ENCODE results near the gene ESR2.
"Not testable (repeated sequence)": the region's sequence is repeated elsewhere in the genome, so short reads cannot be mapped to it uniquely, and the experiment has no call there.

ESR2 gene

DNA sequence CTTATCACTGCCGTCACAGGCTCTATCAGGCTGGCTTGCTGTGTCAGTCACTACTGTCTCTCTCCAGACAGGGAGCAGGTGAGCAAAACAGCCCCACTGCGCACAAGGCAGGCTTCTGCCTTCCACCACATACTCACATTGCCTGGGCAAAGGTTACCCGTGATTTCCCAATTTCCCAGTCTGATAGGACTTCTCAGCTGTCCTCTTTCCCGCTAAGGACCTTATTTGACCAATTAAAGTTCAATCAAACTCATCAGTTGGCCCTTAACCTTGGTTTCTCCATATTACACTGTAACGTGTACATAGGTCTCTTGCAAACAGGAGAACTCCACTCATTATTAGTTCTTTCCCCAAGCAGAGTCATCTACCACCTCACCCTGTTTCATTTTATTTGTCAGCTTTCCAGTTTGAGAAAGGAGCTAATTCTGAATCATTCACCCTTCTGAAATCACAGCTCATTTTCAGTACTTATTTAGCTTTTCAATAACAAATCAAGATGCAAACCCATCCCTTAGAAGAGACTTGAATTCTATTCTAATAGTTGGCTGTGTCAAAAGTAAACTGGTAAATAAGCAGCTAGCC is 170.8 kb downstream of the ESR2 start:
- no peak for FAIRE-seq

DNA sequence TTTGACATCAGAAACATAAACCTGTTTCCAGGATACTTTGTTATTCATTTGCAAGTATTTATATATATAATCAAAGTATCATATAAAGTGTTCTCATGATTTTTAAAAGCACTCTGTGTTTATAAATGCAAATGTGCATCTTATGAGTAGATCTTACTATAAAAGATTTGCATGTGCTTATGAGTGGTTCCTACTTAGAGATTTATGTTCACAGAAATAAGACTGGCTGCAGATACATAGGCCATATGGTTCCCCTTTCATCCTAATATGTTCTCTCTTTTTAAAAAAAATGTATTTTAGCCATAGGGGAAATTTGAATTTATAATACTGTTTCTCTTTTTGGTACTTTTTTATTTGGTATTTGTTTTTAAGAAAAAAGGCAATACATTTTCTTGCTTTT is 174.2 kb downstream of the ESR2 start:
- FAIRE-seq: no peak

DNA sequence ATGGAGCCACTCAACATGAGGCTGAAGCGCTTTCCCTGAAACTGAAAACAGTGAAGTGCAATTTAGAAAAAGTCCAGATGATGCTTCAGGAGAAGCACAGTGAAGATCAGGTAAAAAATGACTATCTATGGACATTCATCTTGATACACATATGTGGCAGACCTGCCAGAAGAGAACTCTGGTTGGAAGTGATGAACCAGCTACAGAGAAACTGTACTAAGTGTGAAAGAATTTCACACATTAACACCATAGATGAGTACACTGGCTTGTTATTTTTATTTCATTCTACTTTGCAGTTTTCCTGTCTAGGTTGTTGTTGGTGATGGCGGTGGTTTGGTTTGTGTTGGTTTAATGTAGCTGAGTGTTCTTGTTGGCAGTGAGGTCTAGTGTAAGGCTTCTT is 174.7 kb downstream of the ESR2 start:
- no peak for FAIRE-seq

DNA sequence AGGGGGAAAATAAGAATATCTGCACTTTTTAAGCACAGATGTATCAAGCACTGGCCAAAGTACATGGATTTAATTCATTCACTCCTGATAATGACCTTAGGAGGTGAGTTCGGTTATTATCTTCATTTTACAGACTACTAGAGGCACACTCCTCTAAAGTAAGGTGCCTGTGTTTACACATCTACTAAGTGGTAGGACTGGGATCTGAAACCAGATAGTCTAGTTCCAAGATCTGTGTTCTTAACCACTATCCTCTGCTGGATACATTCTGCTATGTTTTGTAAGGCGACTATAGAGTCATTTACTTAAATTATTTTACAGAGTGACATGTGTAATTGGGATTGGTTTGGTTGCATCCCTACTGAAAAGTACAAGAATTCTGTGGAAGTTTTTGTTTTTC is 175.3 kb downstream of the ESR2 start:
- FAIRE-seq: no peak

DNA sequence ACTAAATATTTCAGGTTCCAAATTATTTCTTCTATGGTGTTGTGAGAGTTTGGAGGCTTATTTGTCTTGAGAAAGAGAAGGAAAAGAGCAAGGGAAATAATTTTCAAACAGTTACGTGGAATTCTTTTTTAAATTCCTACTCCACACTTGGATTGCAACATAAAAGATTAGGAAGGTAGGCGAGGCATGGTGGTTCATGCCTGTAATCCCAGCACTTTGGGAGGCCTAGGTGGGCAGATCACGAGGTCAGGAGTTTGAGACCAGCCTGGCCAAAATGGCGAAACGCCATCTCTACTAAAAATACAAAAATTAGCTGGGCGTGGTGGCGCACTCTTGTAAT is 175.8 kb downstream of the ESR2 start:
- not testable (repeated sequence) for FAIRE-seq

DNA sequence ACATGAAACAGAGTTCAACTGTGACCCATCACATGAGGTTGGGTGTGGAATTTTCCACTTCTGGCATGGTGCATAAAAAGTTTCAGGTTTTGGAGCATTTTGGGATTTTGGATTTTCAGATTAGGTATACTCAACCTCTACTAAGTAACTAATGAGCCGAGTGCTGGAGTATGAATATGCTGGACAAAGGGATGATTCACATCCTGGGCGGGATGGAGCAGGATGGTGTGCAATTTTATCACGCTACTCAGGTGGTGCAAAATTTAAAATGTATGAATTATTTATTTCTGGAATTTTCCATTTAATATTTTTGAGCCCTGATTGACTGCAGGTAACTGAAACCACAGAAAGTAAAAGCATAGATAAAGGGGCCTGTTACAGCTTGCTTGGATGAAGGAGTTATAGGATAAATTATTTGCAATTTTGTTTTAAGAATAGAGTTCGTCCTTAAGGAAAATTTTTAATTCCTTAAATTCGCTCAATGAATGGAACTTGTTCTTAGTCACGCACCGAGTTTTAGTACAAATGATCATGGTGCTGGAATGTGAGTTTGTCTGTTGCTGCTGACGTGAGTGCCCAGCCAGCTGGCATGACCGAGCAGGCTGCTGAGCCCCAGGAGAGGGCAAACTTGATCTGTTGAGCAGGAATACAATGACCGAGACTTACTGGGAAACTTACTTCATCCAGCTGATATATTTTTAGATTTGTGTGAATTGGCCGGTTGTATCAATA is 176.3 kb downstream of the ESR2 start:
- FAIRE-seq: no peak

DNA sequence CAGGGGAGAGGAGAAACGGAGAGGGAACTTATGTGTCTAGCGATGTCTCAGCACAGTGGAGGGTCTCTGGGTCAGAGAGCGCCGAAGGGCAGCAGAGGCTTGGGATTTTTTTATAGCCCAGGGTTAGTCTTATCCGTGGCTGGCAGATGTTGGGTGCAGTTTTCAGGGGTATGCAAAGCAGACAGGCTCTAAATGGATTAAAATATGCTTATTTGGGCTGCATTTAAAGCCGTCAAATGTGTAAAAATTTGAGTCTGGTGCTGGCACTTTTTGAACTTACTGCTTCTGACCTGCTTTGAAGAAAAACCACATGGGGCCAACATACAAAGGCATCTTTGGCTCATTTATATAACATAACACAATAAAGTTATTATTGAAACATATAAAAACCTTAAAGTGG is 178.8 kb downstream of the ESR2 start:
- FAIRE-seq: no peak

DNA sequence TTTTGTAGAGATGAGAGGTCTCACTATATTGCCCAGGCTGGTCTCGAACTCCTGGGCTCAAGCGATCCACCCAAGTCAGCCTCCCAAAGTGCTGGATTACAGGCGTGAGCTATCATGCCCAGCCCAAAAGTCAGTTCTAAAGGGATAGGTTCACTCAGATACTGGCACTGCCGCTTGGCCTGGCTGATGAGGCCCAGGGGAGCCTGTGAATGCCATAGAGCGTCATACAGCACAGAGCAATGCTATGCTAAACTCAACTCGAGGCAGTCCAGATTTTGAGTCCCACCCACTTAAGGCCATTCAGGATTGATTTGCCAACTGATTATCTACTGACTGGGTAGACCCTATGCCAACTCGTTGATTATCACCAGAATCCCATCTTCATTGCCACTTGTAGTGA is 179.4 kb downstream of the ESR2 start:
- no peak for FAIRE-seq

DNA sequence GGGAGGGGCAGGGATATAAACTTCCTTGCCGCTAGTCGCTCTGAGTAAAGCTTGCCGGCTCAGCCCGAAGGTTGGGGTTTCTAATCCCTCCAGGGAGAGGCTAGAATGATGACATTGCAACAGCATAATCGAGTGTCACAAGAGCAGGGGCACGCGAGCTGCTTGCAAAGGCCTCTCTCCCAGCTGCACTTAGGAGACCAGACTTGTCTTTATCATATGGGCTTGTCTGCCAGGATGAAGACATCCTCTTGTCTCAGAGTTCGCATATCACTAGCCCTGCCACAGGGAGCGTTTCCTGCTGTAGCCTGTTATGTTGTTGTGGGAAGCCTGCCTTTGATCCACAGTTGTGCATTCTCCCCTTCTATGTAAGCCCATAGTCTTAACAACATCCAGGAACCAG is 180.0 kb downstream of the ESR2 start:
- no peak for FAIRE-seq

DNA sequence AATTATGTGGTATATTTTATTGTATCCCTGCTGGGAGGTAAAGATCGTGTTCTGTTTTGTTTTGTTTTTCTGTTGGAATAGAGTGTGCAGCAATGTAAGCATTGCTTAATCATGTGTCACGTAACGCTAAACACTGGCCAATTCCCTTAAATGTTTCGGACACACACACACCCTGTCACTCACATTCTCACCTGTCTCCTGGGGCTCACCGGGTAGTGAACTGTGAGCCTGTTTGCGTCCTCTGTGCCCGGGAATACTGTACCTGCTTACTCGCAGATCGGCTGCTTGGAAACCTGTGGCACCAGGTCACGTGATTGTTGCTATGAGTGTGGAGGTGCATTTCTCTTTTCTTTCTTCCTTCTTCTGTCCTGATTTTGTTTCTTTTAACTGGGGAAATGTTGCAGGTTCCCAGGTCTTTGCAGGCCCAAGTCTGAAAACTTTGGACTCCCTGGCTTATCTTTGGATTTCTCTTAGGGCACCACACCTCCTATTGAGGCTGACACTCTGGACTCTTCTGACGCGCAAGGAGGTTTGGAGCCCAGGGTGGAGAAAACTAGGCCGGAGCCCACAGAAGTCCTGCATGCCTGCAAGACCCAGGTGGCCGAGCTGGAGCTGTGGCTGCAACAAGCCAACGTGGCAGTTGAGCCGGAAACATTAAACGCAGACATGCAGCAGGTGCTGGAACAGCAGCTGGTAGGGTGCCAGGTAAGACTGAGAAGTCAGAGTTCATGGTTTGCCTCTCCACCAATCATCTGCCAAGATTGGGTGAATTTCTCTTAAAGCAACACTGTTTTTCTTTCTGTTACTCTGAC is 181.1 kb downstream of the ESR2 start:
- FAIRE-seq: no peak

DNA sequence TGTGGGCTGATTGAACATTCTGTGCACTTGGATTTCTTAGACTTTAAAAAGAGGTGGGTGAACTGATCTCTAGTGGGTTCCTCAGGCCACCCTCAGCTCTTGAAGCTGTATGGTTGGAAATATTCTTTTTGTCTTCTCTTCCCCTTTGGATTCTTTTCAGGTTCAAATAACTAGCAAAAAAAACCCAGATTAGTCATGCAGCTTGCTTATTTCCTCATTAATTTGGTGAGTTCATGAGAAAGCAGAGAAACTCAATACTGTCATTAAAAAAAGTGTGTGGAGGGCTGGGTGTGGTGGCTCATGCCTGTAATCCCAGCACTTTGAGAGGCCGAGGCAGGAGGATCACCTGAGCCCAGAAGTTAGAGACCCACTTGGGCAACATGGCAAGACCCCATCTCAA is 183.4 kb downstream of the ESR2 start:
- FAIRE-seq: no peak

DNA sequence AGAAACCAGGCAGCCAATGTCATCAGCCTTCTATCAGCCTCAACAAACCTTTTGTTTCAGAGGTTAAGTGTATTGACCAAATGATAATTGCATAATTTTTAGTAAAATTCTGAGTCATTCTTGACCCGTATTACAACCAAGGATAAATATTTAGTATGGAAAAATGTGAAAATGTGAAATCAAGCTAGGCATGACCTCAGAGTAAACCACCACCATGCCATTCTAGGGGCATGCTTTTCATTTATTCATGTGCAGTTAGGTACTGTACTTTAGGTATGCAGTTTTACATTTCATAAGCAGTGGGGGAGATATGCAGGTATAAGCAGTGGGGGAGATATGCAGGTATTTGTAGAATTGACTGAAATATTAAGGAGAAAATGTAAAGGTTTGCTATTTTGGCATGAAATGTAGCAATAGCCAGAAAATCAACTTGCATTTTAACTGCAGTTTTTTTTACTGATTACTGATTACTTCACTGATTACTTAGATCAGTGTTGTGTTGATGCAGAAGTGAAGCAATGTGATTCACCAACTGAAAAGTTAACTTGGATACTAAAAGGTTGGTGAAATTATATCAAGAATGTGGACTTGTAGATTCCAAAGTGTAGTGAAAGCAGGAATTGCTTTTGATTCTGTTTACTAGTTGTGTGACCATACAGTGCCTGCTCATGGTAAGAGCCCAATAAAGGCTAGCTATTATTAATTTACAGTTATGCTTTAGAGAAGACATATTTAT is 184.2 kb downstream of the ESR2 start:
- FAIRE-seq: no peak

DNA sequence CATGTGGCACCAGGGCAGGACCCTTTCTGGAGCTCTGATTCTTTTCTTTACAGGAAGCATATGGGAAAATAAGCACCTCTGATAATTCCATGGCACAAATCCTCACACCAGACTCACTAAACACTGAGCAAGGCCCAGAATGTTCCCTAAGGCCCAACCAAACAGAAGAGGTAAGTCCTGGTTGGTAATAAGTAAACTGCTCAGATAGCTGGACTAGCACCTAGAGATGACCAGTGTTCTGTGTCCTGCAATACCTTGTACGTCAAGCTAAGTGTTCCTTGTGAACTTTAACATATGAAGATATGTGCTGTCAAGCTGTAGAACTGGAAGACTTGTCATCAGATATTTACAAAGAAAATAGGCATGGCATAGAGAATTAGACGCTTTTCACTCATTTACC is 186.7 kb downstream of the ESR2 start:
- no peak for FAIRE-seq

DNA sequence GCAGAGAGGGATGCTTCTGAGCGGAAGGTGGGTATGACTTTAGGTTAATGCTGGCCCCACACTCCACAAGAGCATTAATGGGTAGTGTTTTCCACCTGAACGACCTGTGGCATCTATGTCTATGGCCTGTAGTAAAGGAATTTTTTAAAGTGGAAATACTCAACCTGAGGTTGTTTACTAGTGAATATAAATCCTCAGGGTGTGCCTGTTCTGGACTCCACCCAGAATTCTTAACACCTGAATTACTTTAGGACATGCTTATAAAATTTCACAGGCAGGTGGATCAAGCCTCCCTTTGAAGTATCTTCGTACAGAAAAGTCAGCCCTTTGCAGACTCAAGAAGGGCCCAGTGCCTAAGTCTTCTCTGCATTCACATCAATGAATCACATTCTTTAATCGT is 196.1 kb downstream of the ESR2 start:
- FAIRE-seq: no peak

DNA sequence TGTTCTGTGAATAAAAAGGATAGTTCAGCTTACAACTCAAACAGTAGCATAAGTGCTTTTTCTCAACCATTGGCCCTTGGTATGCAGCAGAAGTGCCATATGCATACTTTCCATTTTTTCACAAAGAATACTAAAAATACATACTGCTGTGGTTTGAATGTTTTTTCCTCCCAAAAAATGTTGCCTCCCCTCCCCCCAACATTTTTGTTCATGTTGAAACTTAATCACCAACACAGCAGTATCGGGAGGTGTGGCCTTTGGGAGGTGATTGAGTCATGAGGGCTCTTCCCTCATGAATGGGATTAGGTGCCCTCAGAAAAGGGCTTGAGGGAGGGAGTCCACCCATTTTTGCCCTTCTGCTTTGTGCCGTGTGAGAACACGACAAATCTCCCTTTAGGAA is 198.6 kb downstream of the ESR2 start:
- FAIRE-seq: no peak

DNA sequence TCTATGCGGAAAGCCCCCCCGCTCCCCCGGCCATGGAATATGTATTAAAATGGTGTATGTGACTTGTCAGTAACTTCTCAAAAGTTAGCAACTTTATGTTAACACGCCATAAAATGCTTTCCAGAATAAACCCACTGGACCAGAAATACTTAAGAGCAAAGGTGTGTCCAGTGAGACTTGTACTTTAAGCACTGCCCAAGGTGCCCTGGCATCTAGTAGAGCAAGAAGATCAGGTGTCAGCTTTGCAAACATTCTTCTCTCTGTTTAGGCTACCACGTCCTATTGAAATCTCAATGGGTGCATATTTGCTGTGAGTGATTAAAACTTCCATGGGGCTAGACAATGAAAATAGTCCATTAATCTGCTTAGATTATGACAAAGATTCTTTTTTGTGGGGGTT is 201.2 kb downstream of the ESR2 start:
- no peak for FAIRE-seq

DNA sequence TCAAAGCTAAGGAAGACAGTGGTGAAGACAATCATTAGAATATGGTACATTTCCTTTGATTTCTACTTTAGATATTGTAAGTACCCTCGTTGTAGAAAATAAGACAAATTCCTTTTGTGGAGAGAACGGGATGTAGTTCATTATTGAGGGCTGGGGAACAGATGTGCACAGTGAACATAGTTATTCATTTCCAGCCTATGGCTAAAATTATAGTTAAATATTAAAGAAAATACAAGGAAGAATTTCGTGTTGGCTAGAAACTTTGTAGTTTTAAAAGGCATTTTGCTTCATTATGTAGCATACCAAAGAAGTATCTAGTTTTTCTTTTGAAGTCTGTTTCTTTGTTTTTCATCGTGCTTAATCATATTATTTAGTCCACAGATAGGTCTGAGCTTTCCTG is 201.8 kb downstream of the ESR2 start:
- no peak for FAIRE-seq

DNA sequence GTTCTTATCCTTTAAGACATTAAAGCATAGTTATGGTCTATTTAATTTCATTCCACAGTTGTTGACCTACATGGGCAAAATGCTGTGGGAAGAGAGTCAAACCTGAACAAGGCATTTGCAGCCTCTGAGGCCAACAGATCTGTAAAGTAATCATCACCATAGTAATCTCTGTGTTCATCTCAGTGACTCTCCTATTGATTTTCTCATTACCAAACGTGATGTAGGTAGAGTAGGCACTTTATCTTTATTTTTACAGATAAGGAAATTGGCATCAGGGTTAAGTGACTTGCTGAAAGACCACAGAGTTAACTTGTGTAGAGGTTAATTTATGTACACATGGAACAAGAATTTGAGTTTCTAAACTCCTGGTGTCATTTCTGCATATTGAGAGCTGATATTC is 203.0 kb downstream of the ESR2 start:
- no peak for FAIRE-seq

DNA sequence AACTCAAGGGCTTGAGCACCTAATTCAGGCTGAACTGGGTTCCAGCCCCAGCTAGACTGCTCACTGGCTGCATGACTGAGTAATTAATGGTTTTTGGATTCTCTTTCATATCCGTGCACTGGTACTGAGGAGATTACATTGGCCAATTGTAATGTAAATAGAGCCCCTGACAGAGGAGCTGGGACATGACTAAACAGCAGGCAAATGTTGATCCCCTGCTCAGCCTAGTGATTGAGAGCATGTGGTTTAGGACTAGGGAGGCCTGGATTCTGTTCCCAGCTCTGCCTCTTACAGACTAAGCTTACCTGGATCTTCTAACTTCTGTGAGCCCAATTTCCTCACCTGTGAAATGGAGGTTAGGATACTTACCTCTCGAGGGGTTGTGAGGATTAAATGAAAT is 204.3 kb downstream of the ESR2 start:
- no peak for FAIRE-seq

DNA sequence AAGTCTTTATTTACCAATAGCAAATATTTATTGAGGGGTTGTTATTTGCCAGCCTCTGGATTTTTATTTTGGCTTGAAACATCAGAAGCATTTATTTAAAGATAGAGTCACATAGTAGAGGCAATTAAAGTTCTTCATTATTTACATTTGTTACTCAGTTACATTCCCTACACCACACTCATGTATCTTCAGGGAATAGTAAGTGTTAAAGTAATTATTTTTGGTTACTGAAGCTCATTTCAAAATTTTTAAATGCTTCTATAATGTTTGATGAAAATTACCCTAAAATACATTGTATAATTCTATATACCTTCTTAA is 205.6 kb downstream of the ESR2 start:
- FAIRE-seq: no peak

DNA sequence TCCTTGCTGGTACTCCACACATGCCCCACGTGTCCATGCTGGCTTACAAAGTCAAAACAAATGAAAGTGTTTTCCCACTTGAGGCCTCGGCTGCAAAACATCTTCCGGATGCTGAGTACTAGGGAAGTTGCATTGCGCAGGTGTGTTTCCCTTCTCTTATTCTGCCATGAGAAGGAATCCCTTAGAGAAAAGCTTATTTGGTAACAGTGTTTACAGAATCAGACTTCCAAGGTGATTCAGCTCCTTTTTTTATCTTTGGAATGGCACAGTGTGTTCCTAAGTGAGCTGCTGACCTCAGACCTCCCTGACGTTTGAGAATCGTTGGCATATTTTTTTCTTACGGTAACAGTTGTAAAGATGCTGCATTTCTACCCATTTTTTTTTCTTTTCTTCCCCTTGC is 211.3 kb downstream of the ESR2 start:
- no peak for FAIRE-seq

DNA sequence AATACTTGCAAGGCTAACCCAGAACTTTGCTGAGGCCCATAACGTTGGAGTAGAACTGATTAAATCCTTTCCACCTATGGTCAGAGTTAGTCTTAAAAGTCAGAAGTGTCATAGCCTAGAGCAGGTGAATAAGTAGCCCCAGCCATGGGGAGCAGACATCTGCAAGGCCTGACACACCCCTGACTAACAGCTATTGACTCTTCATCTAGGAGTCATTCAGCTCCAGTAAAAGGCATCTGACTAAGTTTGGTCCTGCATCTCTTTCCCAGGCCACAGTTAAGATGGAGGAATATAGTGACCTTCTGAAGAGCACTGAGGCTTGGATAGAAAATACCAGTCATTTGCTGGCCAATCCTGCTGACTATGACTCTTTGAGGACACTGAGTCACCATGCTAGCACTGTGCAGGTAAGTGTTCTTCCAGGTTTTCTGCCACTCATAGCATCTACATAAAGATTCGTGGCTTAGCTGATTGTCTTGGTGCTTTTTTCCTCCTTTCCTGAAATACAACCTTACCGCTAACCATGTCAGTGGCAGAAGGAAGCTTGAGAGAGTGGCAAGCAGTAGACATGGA is 212.9 kb downstream of the ESR2 start:
- FAIRE-seq: no peak

DNA sequence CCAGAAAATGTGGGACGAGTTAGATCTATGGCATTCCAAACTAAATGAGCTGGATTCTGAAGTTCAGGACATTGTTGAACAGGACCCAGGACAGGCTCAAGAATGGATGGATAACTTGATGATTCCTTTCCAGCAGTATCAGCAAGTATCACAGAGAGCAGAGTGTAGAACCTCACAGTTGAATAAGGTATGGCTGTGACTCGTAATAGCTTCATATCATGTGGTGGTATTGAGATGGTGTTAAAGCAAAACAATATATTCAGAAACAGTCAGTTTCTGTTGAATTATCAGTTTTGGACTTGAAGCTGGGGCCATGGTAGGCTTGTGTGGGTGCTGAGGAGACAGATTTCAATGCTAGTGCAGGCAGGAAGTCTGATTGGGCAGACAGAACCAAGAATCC is 213.7 kb downstream of the ESR2 start:
- no peak for FAIRE-seq

DNA sequence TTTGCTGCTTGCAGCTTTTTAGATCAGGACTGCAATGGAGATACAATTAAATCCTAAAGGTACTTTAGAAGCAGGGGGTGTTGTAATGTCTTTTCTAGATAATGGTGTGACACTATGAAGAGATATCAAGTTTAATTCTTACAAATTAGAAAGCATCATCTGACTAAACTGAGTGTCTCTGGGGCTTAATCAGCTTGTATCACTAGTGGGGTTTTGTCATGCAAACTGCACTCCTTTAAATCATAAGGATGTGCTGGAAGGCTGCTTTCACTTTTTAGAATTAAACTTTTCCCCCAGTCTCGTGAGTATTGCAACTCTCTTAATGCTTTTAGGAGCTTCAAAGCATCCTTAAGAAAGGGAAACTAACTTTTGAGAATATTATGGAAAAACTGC is 218.6 kb downstream of the ESR2 start:
- no peak for FAIRE-seq
